GM19193 (cell line): ENCODE data around the gene ITIH5.

Source experiments
- POLR2A ChIP-seq: IDR thresholded peaks from 4 replicates; pipeline ENCODE4 v1.6.1; 2011; ENCODE audit not compliant: insufficient read depth, insufficient read length; ENCODE audit errors: extremely low read depth

ITIH5 gene

GRCh38 chr10:7608001-7608400, 58.8 kb downstream of the ITIH5 start:
- no peak for TF ChIP-seq POLR2A

- no peak for TF ChIP-seq POLR2A
Measured at GRCh38 chr10:7606951-7607404, 59.8 kb downstream of the ITIH5 start.

GRCh38 chr10:7605565-7606295, 61.0 kb downstream of the ITIH5 start:
- TF ChIP-seq POLR2A, result no peak

- no peak for TF ChIP-seq POLR2A
Measured at GRCh38 chr10:7601023-7601656, 65.6 kb downstream of the ITIH5 start.

- TF ChIP-seq POLR2A, result no peak
Measured at GRCh38 chr10:7598771-7599170, 68.0 kb downstream of the ITIH5 start.

GRCh38 chr10:7596356-7596755, 70.4 kb downstream of the ITIH5 start:
- TF ChIP-seq POLR2A, result no peak

GRCh38 chr10:7593905-7594304, 72.9 kb downstream of the ITIH5 start:
- TF ChIP-seq POLR2A, result no peak

GRCh38 chr10:7593063-7593462, 73.7 kb downstream of the ITIH5 start:
- TF ChIP-seq POLR2A, result no peak

- no peak for TF ChIP-seq POLR2A
Measured at GRCh38 chr10:7592627-7593026, 74.1 kb downstream of the ITIH5 start.

- no peak for TF ChIP-seq POLR2A
Measured at GRCh38 chr10:7590271-7590670, 76.5 kb downstream of the ITIH5 start.

- no peak for TF ChIP-seq POLR2A
Measured at GRCh38 chr10:7589748-7590147, 77.0 kb downstream of the ITIH5 start.

GRCh38 chr10:7587865-7588188, 78.9 kb downstream of the ITIH5 start:
- TF ChIP-seq POLR2A, result no peak

- TF ChIP-seq POLR2A, result no peak
Measured at GRCh38 chr10:7587168-7587864, 79.5 kb downstream of the ITIH5 start.

GRCh38 chr10:7585228-7585627, 81.5 kb downstream of the ITIH5 start:
- TF ChIP-seq POLR2A, result no peak

GRCh38 chr10:7583626-7584025, 83.1 kb downstream of the ITIH5 start:
- TF ChIP-seq POLR2A, result no peak

GRCh38 chr10:7580520-7580919, 86.2 kb downstream of the ITIH5 start:
- no peak for TF ChIP-seq POLR2A
